HCT116 (cell line): Measurements from ENCODE around the gene MST1. TPM values are rescaled to one million over a fixed set of nuclear protein-coding genes. Genes with fewer than 3 reads are reported as not detected.

Experiments used
- ATAC-seq: fragments of 200-7000 bp; cut with Tn5 transposase; 2 replicates; pipeline ENCODE4 v1.9.1; 2020; ENCODE audit warnings: mild to moderate bottlenecking, moderate library complexity
- BruUV-seq: library from RNA; stranded (reverse); fragments of 400-500 nt; replicated peaks from 2 replicates; lab custom pipeline; 2021; lab: Mats Ljungman, UMichigan
- CTCF ChIA-PET: fragments of 300-600 bp; sonication (Branson Sonifier 250); formaldehyde crosslinking; loops from one replicate; lab custom pipeline; 2021; ENCODE audit warnings: antibody characterized with exemption; lab: Charles Lee
- POLR2A ChIA-PET: fragments of 300-600, 350-600 bp; sonication (Branson Sonifier 250); formaldehyde crosslinking; loops from one replicate; lab custom pipeline; 2021; ENCODE audit warnings: antibody characterized with exemption; lab: Charles Lee
- RAD21 ChIA-PET, 2 experiments: fragments of 300-600 bp; sonication (Branson Sonifier 250); formaldehyde crosslinking; loops; one replicate each; lab custom pipeline; 2023; ENCODE audit warnings: low total read pairs in 2 of 2; ENCODE audit not compliant: uncharacterized antibody in 2 of 2, unreplicated experiment in 2 of 2, low non-redundant PET in 1 of 2; lab: Charles Lee
- DNase-seq: peaks from one replicate; pipeline ENCODE4 v3.0.0-alpha.2; 2010; ENCODE audit warnings: low read depth, low spot score
- H2AFZ ChIP-seq: fragments of 200-600 bp; shearing (Covaris generic), sonication (generic); 2 replicates; pipeline ENCODE4 v1.6.1; 2017; ENCODE audit warnings: low read depth, mixed run types, mixed read lengths, antibody characterized with exemption, low read length; ENCODE audit not compliant: poor library complexity, severe bottlenecking
- H3K27ac ChIP-seq: 2 replicates; pipeline ENCODE4 v1.5.1; 2012; ENCODE audit warnings: low read depth, low read length
- H3K27me3 ChIP-seq: fragments of 200-600 bp; sonication (generic); 2 replicates; pipeline ENCODE4 v1.6.1; 2016; ENCODE audit warnings: mixed run types, low read length, mixed read lengths; ENCODE audit not compliant: insufficient read depth
- H3K36me3 ChIP-seq, 2 experiments: fragments of 200-500 bp in 1 of 2; fragments of 200-600 bp in 1 of 2; sonication (Bioruptor generic) in 1 of 2; sonication (generic) in 1 of 2; 2 replicates each; pipeline versions ENCODE4 v1.5.1 to v1.6.1; 2014 to 2016; ENCODE audit warnings: low read length in 2 of 2, inconsistent platforms in 1 of 2, mixed read lengths in 1 of 2, mixed run types in 1 of 2; ENCODE audit not compliant: insufficient read depth in 2 of 2, control insufficient read depth in 1 of 2
- H3K4me1 ChIP-seq, 2 experiments: fragments of 200-600 bp in 1 of 2; sonication (generic) in 1 of 2; 2 replicates each; pipeline versions ENCODE4 v1.5.1 to v1.6.1; 2012 to 2017; ENCODE audit warnings: low read length in 2 of 2, inconsistent platforms in 1 of 2, mild to moderate bottlenecking in 1 of 2, mixed read lengths in 1 of 2, mixed run types in 1 of 2, moderate library complexity in 1 of 2; ENCODE audit not compliant: insufficient read depth in 2 of 2, control insufficient read depth in 1 of 2
- H3K4me2 ChIP-seq: fragments of 200-600 bp; sonication (generic); 2 replicates; pipeline ENCODE4 v1.6.1; 2017; ENCODE audit warnings: mixed run types, low read length, mixed read lengths
- H3K4me3 ChIP-seq, 2 experiments: fragments of 200-600 bp in 1 of 2; sonication (generic) in 1 of 2; replicated peaks in 1 of 2; 2 replicates each; pipeline ENCODE4 v1.5.1; 2011 to 2016; ENCODE audit warnings: low read length in 2 of 2, control low read depth in 1 of 2, low read depth in 1 of 2, mild to moderate bottlenecking in 1 of 2, mixed read lengths in 1 of 2, mixed run types in 1 of 2
- H3K79me2 ChIP-seq: fragments of 200-600 bp; sonication (generic); 2 replicates; pipeline ENCODE4 v1.6.1; 2017; ENCODE audit warnings: mild to moderate bottlenecking, mixed run types, low read length, moderate library complexity, mixed read lengths; ENCODE audit not compliant: insufficient read depth
- H3K9ac ChIP-seq: fragments of 200-600 bp; sonication (generic); 2 replicates; pipeline ENCODE4 v1.6.1; 2016; ENCODE audit warnings: low read length, mixed read lengths
- H3K9me2 ChIP-seq: fragments of 200-600 bp; sonication (generic), shearing (Covaris generic); 2 replicates; pipeline ENCODE4 v1.6.1; 2017; ENCODE audit warnings: mixed run types, mild to moderate bottlenecking, moderate library complexity; ENCODE audit not compliant: insufficient read depth
- H3K9me3 ChIP-seq, 2 experiments: fragments of 200-500 bp in 1 of 2; fragments of 200-600 bp in 1 of 2; sonication (Bioruptor generic) in 1 of 2; sonication (generic) in 1 of 2; 2 replicates each; pipeline ENCODE4 v1.6.1; 2014 to 2017; ENCODE audit warnings: low read length in 2 of 2, mixed read lengths in 2 of 2, inconsistent platforms in 1 of 2, low read depth in 1 of 2, mild to moderate bottlenecking in 1 of 2, mixed run types in 1 of 2, moderate library complexity in 1 of 2; ENCODE audit not compliant: control insufficient read depth in 1 of 2, insufficient read depth in 1 of 2
- H4K20me1 ChIP-seq: fragments of 200-600 bp; sonication (generic), shearing (Covaris generic); 2 replicates; pipeline ENCODE4 v1.6.1; 2017; ENCODE audit warnings: mixed run types, mild to moderate bottlenecking, moderate library complexity; ENCODE audit not compliant: insufficient read depth
- ATF3 ChIP-seq: IDR thresholded peaks from 2 replicates; pipeline ENCODE4 v1.6.1; 2012
- CBX3 ChIP-seq: IDR thresholded peaks from 2 replicates; pipeline ENCODE4 v1.6.1; 2012; ENCODE audit warnings: low read depth
- CEBPB ChIP-seq: IDR thresholded peaks from 2 replicates; pipeline ENCODE4 v1.6.1; 2012; ENCODE audit warnings: low read depth
- CTCF ChIP-seq, 3 experiments: fragments of 200-600 bp in 1 of 3; sonication (generic) in 1 of 3; IDR thresholded peaks in 2 of 3; conservative IDR thresholded peaks in 1 of 3; 2 replicates each; pipeline ENCODE4 v1.5.1; 2012 to 2017; ENCODE audit warnings: low read depth in 2 of 3, low read length in 2 of 3, antibody characterized with exemption in 1 of 3, borderline replicate concordance in 1 of 3, control low read depth in 1 of 3, mild to moderate bottlenecking in 1 of 3, mixed read lengths in 1 of 3, mixed run types in 1 of 3, moderate library complexity in 1 of 3; ENCODE audit not compliant: insufficient read depth in 1 of 3
- EGR1 ChIP-seq: IDR thresholded peaks from 2 replicates; pipeline ENCODE4 v1.6.1; 2012; ENCODE audit warnings: low read depth
- EZH2 ChIP-seq: fragments of 200-600 bp; sonication (generic); IDR thresholded peaks from 2 replicates; pipeline ENCODE4 v1.6.1; 2017; ENCODE audit warnings: antibody characterized with exemption, mixed run types
- FOSL1 ChIP-seq: IDR thresholded peaks from 2 replicates; pipeline ENCODE4 v1.6.1; 2012; ENCODE audit warnings: low read depth
- JUND ChIP-seq: IDR thresholded peaks from 2 replicates; pipeline ENCODE4 v1.6.1; 2012
- MAX ChIP-seq: IDR thresholded peaks from 2 replicates; pipeline ENCODE4 v1.6.1; 2012
- POLR2A ChIP-seq: IDR thresholded peaks from 2 replicates; pipeline ENCODE4 v1.7.0; 2011; ENCODE audit warnings: borderline replicate concordance; ENCODE audit not compliant: insufficient read depth, insufficient read length; ENCODE audit errors: extremely low read depth
- POLR2AphosphoS5 ChIP-seq: IDR thresholded peaks from 2 replicates; pipeline ENCODE4 v1.6.1; 2011; ENCODE audit warnings: mild to moderate bottlenecking, low read depth, low read length, moderate library complexity
- RAD21 ChIP-seq: IDR thresholded peaks from 2 replicates; pipeline ENCODE4 v1.6.1; 2012; ENCODE audit warnings: low read depth, mild to moderate bottlenecking
- SIN3A ChIP-seq: IDR thresholded peaks from 2 replicates; pipeline ENCODE4 v1.6.1; 2012; ENCODE audit warnings: low read depth
- SP1 ChIP-seq: IDR thresholded peaks from 2 replicates; pipeline ENCODE4 v1.6.1; 2012; ENCODE audit warnings: low read depth
- SRF ChIP-seq: IDR thresholded peaks from 2 replicates; pipeline ENCODE4 v1.6.1; 2012; ENCODE audit warnings: low read depth
- TCF7L2 ChIP-seq: IDR thresholded peaks from 2 replicates; pipeline ENCODE4 v1.7.0; 2011; ENCODE audit warnings: borderline replicate concordance, inconsistent platforms; ENCODE audit not compliant: insufficient read depth, insufficient read length; ENCODE audit errors: extremely low read depth
- YY1 ChIP-seq: IDR thresholded peaks from 2 replicates; pipeline ENCODE4 v1.6.1; 2011; ENCODE audit warnings: low read length, low read depth, moderate library complexity, mild to moderate bottlenecking; ENCODE audit not compliant: insufficient replicate concordance; ENCODE audit errors: extremely low read depth
- ZFX ChIP-seq: fragments of 450-650 bp; IDR thresholded peaks from 2 replicates; pipeline ENCODE4 v1.6.1; 2017
- ZNF274 ChIP-seq: fragments of 200-500 bp; sonication (Bioruptor generic); IDR thresholded peaks from 2 replicates; pipeline ENCODE4 v1.6.1; 2014; ENCODE audit warnings: mild to moderate bottlenecking, low read depth, low read length, inconsistent platforms
- intact Hi-C: fragments of 100-400 bp; cut with micrococcal nuclease; formaldehyde crosslinking; loops from 2 replicates; pipeline ENCODE4 v1.10.0; 2022
- total RNA-seq: library from RNA; stranded (reverse); gene quantifications from one replicate; pipeline ENCODE4 v1.2.1, GENCODE V29; 2021; ENCODE audit not compliant: unreplicated experiment

MST1 gene
- total RNA-seq, 1 experiment from 2014 or later: 15.4 TPM

- ChIA-PET POLR2A (no interaction called here), RAD21 (no interaction called here), CTCF (no interaction called here)
- Histone ChIP-seq H3K79me2 (no peaks in the 10 kb centered on the region), H3K4me1 (no peaks in the 10 kb centered on the region), H2AFZ (no peak overlapping the region), H4K20me1 (no peaks in the 10 kb centered on the region), H3K27ac (no peak overlapping the region), H3K4me3 (no peak overlapping the region), H3K9me3 (no peaks in the 10 kb centered on the region), H3K27me3 (no peaks in the 10 kb centered on the region), H3K4me2 (no peak overlapping the region), H3K9ac (no peak overlapping the region), H3K36me3 (peaks cover 0 to 4% of the 10 kb centered on the region in 2 experiments; a peak in 2 of 4 replicates), H3K9me2 (no peaks in the 10 kb centered on the region)
- no peak for ATAC-seq
- BruUV-seq: no TSS peak
- TF ChIP-seq SIN3A (no peak), EGR1 (no peak), SRF (no peak), ZFX (no peak), SP1 (no peak), JUND (no peak), MAX (no peak), EZH2 (no peak), ZNF274 (no peak)
- DNase-seq: no peak
- intact Hi-C loops: no loop called here
These were observed 20.6 kb upstream of the MST1 start for GRCh38 chr3:49709852-49710251.

GRCh38 chr3:49707113-49707480, 17.8 kb upstream of the MST1 start:
- Histone ChIP-seq H3K36me3 (peaks cover 0 to 4% of the 10 kb centered on the region in 2 experiments; a peak in 2 of 4 replicates), H4K20me1 (no peaks in the 10 kb centered on the region), H3K9me2 (no peaks in the 10 kb centered on the region), H3K27me3 (no peaks in the 10 kb centered on the region), H3K4me1 (no peaks in the 10 kb centered on the region), H3K4me2 (no peak overlapping the region), H3K79me2 (no peaks in the 10 kb centered on the region), H3K27ac (no peak overlapping the region), H3K4me3 (no peak overlapping the region), H3K9ac (no peak overlapping the region), H3K9me3 (no peaks in the 10 kb centered on the region), H2AFZ (no peak overlapping the region)
- TF ChIP-seq ZNF274: no peak
- TF ChIP-seq EGR1: no peak
- no peak for TF ChIP-seq POLR2AphosphoS5
- no peak for TF ChIP-seq ZFX
- no peak for TF ChIP-seq CEBPB
- no peak for TF ChIP-seq JUND
- TF ChIP-seq SRF: no peak
- no peak for TF ChIP-seq YY1
- no peak for TF ChIP-seq RAD21
- no peak for TF ChIP-seq CBX3
- no peak for TF ChIP-seq FOSL1
- no peak for TF ChIP-seq TCF7L2
- TF ChIP-seq CTCF (IDR thresholded peaks at IDR 0.05 in 2 of 3, conservative IDR thresholded peaks at IDR 0.05 in 1 of 3; ENCODE audit: borderline replicate concordance in 1 of 3, insufficient read depth in 1 of 3, low read depth in 2 of 3, low read length in 2 of 3): no peak
- TF ChIP-seq ATF3: no peak
- TF ChIP-seq POLR2A: no peak
- no TSS peak for BruUV-seq
- no peak for DNase-seq
- ChIA-PET POLR2A (no interaction called here), CTCF (no interaction called here), RAD21 (no interaction called here)
- ATAC-seq: no peak
- intact Hi-C loops: no loop called here
